Small intestine (tissue), 7 donors: Measurements from ENCODE around the gene NACA2. TPM values are rescaled to one million over a fixed set of nuclear protein-coding genes. Genes with fewer than 3 reads are reported as not detected.
"Not testable (repeated sequence)": the region's sequence is repeated elsewhere in the genome, so short reads cannot be mapped to it uniquely, and the experiment has no call there.

Experiments used
- DNase-seq, 2 donors: peaks; one replicate each; pipeline versions ENCODE4 v3.0.0 to v3.0.0-alpha.2; 2013
- FAIRE-seq: peaks from 2 replicates; lab custom pipeline; 2012; peaks lifted over from hg19 to GRCh38; lab: Jason Lieb, UNC
- H3K27ac ChIP-seq, 3 donors: one replicate each; pipeline ENCODE4 v1.5.1; 2013; ENCODE audit warnings: low read length in 2 of 3, mild to moderate bottlenecking in 2 of 3, control low read depth in 1 of 3, inconsistent platforms in 1 of 3, low read depth in 1 of 3, moderate library complexity in 1 of 3
- H3K27me3 ChIP-seq, 3 donors: one replicate each; pipeline ENCODE4 v1.6.1; 2013; ENCODE audit warnings: low read length in 3 of 3, inconsistent platforms in 1 of 3; ENCODE audit not compliant: control insufficient read depth in 3 of 3, insufficient read depth in 3 of 3
- H3K36me3 ChIP-seq, 3 donors: one replicate each; pipeline ENCODE4 v1.6.1; 2013; ENCODE audit warnings: low read length in 3 of 3, inconsistent platforms in 1 of 3, low read depth in 1 of 3, mild to moderate bottlenecking in 1 of 3, moderate library complexity in 1 of 3; ENCODE audit not compliant: control insufficient read depth in 3 of 3, insufficient read depth in 2 of 3
- H3K4me1 ChIP-seq, 3 donors: one replicate each; pipeline ENCODE4 v1.6.1; 2013; ENCODE audit warnings: low read length in 2 of 3, inconsistent platforms in 1 of 3, low read depth in 1 of 3, mild to moderate bottlenecking in 1 of 3, moderate library complexity in 1 of 3; ENCODE audit not compliant: control insufficient read depth in 3 of 3, insufficient read depth in 2 of 3
- H3K4me3 ChIP-seq, 3 donors: one replicate each; pipeline ENCODE4 v1.5.1; 2013; ENCODE audit warnings: low read length in 3 of 3, control low read depth in 1 of 3, inconsistent platforms in 1 of 3, low read depth in 1 of 3, mild to moderate bottlenecking in 1 of 3, moderate library complexity in 1 of 3
- H3K9me3 ChIP-seq, 2 donors: one replicate each; pipeline ENCODE4 v1.6.1; 2013; ENCODE audit warnings: low read depth in 1 of 2, low read length in 1 of 2; ENCODE audit not compliant: control insufficient read depth in 2 of 2, insufficient read depth in 1 of 2
- WGBS, 3 donors: extraction: QIAGEN DNeasy Blood & Tissue Kit; methylation state at CpG; one replicate each; pipeline ENCODE4 v1.1.7; 2013; 5-methylcytosine and 5-hydroxymethylcytosine counted together
- polyA plus RNA-seq, 4 donors: library from polyadenylated mRNA; stranded (reverse) in 3 of 4; unstranded in 1 of 4; fragments of 200-250 nt in 3 of 4; fragments of 120-200 nt in 1 of 4; gene quantifications; one replicate each; pipeline versions ENCODE4 v1.2.1 to v1.2.3, GENCODE V29; 2013
- donor health status: healthy with polysubstance abuse.
- donor health status: control.
- donor health status: control.
- donor health status: Bipolar disorder and iron deficiency.
- donor health status: healthy.

Gene NACA2
- polyA plus RNA-seq, 4 donors = 0.38 TPM; not detected in 3

DNA sequence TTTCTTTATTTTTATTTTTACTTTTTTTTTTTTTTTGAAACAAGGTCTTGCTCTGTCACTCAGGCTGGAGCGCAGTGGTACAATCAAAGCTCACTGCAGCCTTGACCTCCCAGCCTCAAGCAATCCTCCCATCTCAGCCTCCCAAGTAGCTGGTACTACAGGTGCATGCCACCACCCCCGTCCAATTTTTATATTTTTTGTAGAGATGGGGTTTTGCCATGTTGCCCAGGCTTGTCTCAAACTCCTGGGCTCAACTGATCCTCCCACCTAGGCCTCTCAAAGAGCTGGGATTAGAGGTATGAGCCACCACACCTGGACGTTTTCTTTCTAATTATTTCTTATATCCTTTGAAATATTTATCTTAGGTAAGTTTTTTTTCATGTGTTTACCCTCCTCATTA, 4.4 kb downstream of the NACA2 start:
- H3K4me1 ChIP-seq, H3K27ac ChIP-seq, H3K4me3 ChIP-seq, DNase-seq, H3K36me3 ChIP-seq, H3K9me3 ChIP-seq, H3K27me3 ChIP-seq, FAIRE-seq: not testable (repeated sequence)
- 68 to 79% (median 73%) methylated on average over 3 of the region's 3 CpGs for WGBS, 3 donors

DNA sequence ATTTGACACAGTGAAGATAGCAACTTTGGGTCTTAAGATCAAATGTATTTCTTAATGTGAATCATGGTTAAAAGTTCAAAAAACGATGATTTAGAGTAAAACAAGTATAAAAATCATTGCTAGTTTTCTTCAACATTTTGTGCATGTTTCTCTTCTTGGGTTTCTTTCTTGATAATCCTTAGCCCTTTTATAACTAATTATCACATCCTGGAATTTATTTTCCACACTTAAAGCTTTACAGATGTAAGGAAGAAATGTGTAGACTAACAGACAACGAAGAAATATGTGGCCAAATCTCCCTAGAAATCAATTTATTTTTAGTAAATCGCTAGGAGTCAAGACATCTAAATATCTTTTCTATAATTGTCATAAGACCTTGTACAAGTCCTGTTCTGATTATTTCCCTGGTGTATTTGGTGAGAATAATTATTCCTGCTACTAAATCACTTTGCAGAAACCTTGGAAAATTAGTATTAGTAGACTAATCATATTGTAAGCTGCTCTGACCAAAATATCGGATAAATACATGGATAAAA, 4.9 kb downstream of the NACA2 start:
- FAIRE-seq = no peak
- peaks cover 0 to 4% (median 2%) of the 10 kb centered on the region in 3 donors for H3K27me3 ChIP-seq
- H3K9me3 ChIP-seq = no peaks in the 10 kb centered on the region
- H3K27ac ChIP-seq = no peak overlapping the region
- WGBS, 3 donors = 87 to 92% (median 90%) methylated on average over 4 of the region's 4 CpGs
- H3K4me1 ChIP-seq = no peaks in the 10 kb centered on the region
- no peaks in the 10 kb centered on the region for H3K36me3 ChIP-seq
- DNase-seq = no peak
- H3K4me3 ChIP-seq = no peak overlapping the region

DNA sequence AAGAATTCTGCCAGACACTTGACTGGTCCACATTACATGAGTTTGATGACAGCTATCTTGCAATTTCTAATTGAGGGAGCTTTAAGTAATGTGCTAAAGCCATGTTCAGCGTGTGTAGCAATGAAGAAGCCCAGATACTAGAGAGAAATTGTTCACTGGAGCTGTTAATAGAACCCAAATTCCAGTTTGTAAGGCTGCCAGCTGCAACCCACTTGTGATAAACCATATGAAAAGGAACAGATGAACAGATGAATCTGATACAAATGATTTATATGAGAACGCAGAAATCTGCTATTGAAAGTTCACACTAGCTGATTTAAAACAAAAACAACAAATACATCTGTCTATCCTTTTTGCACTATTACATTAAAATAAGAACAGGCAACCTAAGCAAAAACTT, 6.2 kb downstream of the NACA2 start:
- FAIRE-seq = no peak
- 68 to 84% (median 78%) methylated on average over 2 of the region's 2 CpGs for WGBS, 3 donors
- H3K36me3 ChIP-seq = no peaks in the 10 kb centered on the region
- H3K9me3 ChIP-seq = no peaks in the 10 kb centered on the region
- no peak overlapping the region for H3K4me3 ChIP-seq
- no peak for DNase-seq
- H3K27ac ChIP-seq = no peak overlapping the region
- H3K4me1 ChIP-seq = no peaks in the 10 kb centered on the region
- H3K27me3 ChIP-seq = peaks cover 0 to 3% (median 0%) of the 10 kb centered on the region in 3 donors

DNA sequence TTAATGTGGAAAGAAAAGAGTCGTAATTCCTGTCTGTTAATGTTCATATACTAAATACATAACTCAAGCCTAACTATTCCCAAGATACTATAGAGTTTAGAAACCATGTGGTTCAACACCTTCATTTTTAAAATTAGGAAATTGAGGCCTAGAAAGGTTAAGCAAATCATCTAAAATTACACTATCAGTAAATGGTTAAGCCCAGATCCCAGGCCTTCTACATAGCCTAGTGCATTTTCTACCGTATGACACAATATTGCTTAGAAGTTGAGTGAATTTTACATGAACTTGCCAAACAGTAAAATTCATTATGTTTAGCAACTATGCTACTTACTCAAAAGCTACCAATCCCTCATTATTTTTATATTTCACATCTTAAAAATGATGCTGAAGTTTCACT, 6.8 kb downstream of the NACA2 start:
- Histone ChIP-seq H3K27ac (no peak overlapping the region), H3K36me3 (no peaks in the 10 kb centered on the region), H3K27me3 (peaks cover 0 to 4% (median 0%) of the 10 kb centered on the region in 3 donors), H3K4me3 (no peak overlapping the region), H3K4me1 (no peaks in the 10 kb centered on the region), H3K9me3 (no peaks in the 10 kb centered on the region)
- 69 to 88% (median 76%) methylated on average over 2 of the region's 2 CpGs for WGBS, 3 donors
- DNase-seq (no peak), FAIRE-seq (no peak)

DNA sequence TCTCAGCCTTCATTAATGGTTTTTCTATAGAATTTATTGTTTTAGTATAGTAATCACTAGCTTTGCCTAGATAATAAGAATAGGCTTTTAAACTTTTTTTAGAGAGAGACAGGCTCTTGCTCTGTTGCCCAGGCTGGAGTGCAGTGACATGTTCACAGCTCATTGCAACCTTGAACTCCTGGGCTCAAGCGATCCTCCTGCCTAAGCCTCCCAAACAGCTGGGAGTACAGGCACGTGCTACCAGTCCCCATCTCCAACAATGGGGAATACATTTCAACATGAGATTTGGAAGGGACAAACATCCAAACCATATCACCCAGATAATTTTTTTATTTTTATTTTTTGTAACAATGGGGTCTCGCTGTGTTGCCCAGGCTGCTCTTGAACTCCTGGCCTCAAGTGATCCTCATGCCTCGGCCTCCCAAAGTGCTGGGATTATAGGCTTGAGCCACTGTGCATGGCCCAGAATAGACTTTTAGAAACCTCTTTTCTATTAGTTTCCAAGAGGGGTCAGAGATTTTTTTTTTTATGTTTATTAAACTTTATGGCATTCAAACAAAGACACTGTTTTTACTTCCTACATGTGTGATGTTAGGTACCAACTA, 7.3 kb downstream of the NACA2 start:
- FAIRE-seq (no peak), DNase-seq (no peak)
- H3K4me3 ChIP-seq = no peak overlapping the region
- no peaks in the 10 kb centered on the region for H3K4me1 ChIP-seq
- no peaks in the 10 kb centered on the region for H3K9me3 ChIP-seq
- 82 to 91% (median 87%) methylated on average over 4 of the region's 4 CpGs for WGBS, 3 donors
- H3K36me3 ChIP-seq = no peaks in the 10 kb centered on the region
- no peak overlapping the region for H3K27ac ChIP-seq
- H3K27me3 ChIP-seq = peaks cover 0 to 4% (median 0%) of the 10 kb centered on the region in 3 donors

DNA sequence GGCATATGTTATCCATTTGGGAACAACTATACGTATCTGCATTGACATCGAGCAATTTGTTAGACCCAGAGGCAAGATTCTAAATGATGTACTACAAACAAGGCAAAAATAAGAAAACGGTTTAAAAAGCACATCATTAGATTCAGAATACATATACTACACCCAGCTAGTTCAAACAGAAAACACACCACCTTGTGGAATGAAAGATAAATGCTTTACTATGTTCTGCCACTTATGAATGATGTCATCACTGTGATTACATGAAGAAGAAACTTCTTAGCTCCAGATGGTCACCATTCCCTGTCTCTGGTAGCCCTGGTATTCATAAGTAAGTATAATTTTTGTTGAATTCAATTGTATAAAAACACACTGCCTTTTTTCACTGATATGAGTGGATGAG, 7.8 kb downstream of the NACA2 start:
- H3K27me3 ChIP-seq = peaks cover 0 to 4% (median 0%) of the 10 kb centered on the region in 3 donors
- H3K9me3 ChIP-seq = no peaks in the 10 kb centered on the region
- no peak overlapping the region for H3K4me3 ChIP-seq
- 56 to 68% (median 63%) methylated on average over 3 of the region's 3 CpGs for WGBS, 3 donors
- DNase-seq (peak; percentile 33 to 51), FAIRE-seq (no peak)
- no peaks in the 10 kb centered on the region for H3K36me3 ChIP-seq
- H3K4me1 ChIP-seq = no peaks in the 10 kb centered on the region
- no peak overlapping the region for H3K27ac ChIP-seq

DNA sequence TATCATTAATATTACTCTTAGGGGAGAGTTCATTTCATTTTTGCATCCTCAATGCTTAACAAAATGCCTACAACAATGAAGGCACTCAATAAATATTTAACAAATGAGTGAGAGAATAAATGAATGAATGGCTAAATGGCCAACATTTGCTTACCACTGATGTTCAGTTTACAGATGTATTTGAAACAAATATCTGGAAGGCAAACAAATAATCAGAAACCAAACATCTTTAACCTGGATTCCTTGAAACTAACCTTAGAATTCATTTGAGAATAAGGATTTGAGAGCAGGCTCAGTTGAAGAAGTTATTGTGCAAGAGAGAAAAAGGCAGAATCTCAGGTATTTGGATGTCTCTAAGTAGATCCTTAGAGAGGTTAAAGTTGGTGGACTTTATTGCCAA, 8.4 kb downstream of the NACA2 start:
- Histone ChIP-seq H3K9me3 (no peaks in the 10 kb centered on the region), H3K4me1 (no peaks in the 10 kb centered on the region), H3K27ac (no peak overlapping the region), H3K36me3 (no peaks in the 10 kb centered on the region), H3K27me3 (peaks cover 0 to 4% (median 0%) of the 10 kb centered on the region in 3 donors), H3K4me3 (no peak overlapping the region)
- DNase-seq (no peak), FAIRE-seq (no peak)

DNA sequence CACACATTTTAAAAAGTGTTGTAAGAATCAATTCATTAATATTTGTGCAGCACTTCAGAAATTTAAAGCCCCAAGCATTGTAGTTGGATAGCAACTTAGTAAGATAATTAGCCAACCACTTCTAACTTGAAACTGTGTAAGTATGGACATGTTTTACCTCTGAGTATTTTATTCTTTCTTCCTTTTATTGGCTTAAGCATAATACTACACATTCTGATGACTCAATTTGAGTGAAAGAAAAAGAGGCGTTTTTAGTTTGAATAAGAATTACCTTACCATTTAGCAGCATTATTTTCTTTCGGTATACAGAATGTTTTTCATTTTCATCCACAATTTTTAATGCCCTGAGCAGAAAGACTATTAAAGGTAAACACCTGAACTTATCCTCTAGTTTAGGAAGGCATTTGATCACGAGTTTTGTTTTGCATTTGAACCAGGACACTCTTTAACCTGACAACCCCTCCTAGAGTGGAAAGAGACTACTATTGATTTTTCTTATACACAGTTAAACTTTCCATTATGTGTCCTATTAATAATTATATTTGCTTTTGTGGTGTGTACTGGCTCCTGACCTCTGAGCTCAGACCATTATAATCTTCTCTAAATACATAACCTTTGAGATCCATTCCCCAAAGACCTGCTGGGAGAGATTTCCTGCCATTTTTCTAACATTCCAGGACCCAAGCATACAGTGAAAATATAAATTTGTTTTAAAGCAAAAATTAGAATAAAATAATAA, 9.2 kb downstream of the NACA2 start:
- Histone ChIP-seq H3K27ac (no peak overlapping the region), H3K27me3 (peaks cover 0 to 4% (median 0%) of the 10 kb centered on the region in 3 donors), H3K4me3 (no peak overlapping the region), H3K4me1 (no peaks in the 10 kb centered on the region), H3K36me3 (no peaks in the 10 kb centered on the region), H3K9me3 (no peaks in the 10 kb centered on the region)
- 40 to 72% (median 43%) methylated on average over 3 of the region's 3 CpGs for WGBS, 3 donors
- peak in 1 of 2 donors; percentile 4 for DNase-seq
- no peak for FAIRE-seq
